HFFc6 (cell line): ENCODE measurements around the gene RNPEPL1. TPM values are rescaled to one million over a fixed set of nuclear protein-coding genes. Genes with fewer than 3 reads are reported as not detected.

Experiments used
- DNase-seq: peaks from one replicate; pipeline ENCODE4 v3.0.0-alpha.2; 2018
- H3K27ac Mint-ChIP-seq: 2 replicates; pipeline ENCODE4 v1.8.0; 2020; ENCODE audit warnings: mild to moderate bottlenecking, mixed read lengths
- H3K27me3 Mint-ChIP-seq: 2 replicates; pipeline ENCODE4 v1.8.0; 2021; ENCODE audit warnings: mild to moderate bottlenecking, moderate library complexity, mixed read lengths; ENCODE audit not compliant: insufficient read depth
- H3K36me3 Mint-ChIP-seq: 2 replicates; pipeline ENCODE4 v1.8.0; 2021; ENCODE audit warnings: low read depth, mixed read lengths
- H3K4me1 Mint-ChIP-seq: 2 replicates; pipeline ENCODE4 v1.8.0; 2020; ENCODE audit warnings: low read depth, mixed read lengths
- H3K4me3 Mint-ChIP-seq: 2 replicates; pipeline ENCODE4 v1.8.0; 2020; ENCODE audit warnings: mild to moderate bottlenecking, moderate library complexity, mixed read lengths
- H3K9me3 Mint-ChIP-seq: 2 replicates; pipeline ENCODE4 v1.8.0; 2020; ENCODE audit warnings: mild to moderate bottlenecking, mixed read lengths
- total RNA-seq, 6 experiments: library from RNA; stranded (reverse); fragmentation: NEBNext Ultra II Directional; extraction: Animal tissue kit (Norgen Biotek cat#: 25700); gene quantifications; 2 replicates in 1 of 6; 3 replicates in 5 of 6; pipeline ENCODE4 v1.2.3, GENCODE V29; 2021
- TF ChIP-seq, protein P1 (sequence below): fragments of 200-600 bp; sonication (generic); IDR thresholded peaks from 2 replicates; pipeline ENCODE4 v1.5.0; 2021; ENCODE audit warnings: antibody characterized with exemption, mild to moderate bottlenecking

Gene RNPEPL1
- total RNA-seq, 6 experiments from 2014 or later, result 36.9 to 48.5 (median 43.3) TPM

DNA sequence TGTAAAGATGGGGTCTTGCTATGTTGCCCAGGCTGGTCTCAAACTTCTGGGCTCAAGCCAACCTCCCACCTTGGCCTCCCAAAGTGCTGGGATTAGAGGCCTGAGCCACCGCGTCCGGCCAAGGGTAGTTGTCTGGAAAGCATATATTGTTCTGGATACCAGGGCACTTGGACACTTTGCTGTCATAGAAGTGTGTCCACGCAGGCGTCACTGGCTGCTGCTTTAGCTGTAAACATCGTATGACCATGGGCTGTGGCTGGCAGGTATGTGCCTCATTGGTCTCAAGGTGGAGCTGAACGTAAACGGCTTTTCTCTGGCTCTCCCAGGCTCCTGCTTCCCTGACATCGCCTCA lies 53.8 kb downstream of the RNPEPL1 start:
- Mint-ChIP-seq H3K4me1 (peaks cover 7% of the 10 kb centered on the region; the same call in 1 of the 2 replicates), H3K27me3 (peaks cover 9% of the 10 kb centered on the region), H3K36me3 (peaks cover 6% of the 10 kb centered on the region; the same call in 1 of the 2 replicates), H3K4me3 (no peak overlapping the region), H3K27ac (no peak overlapping the region), H3K9me3 (peaks cover 10% of the 10 kb centered on the region)
- TF ChIP-seq, protein P1, sequence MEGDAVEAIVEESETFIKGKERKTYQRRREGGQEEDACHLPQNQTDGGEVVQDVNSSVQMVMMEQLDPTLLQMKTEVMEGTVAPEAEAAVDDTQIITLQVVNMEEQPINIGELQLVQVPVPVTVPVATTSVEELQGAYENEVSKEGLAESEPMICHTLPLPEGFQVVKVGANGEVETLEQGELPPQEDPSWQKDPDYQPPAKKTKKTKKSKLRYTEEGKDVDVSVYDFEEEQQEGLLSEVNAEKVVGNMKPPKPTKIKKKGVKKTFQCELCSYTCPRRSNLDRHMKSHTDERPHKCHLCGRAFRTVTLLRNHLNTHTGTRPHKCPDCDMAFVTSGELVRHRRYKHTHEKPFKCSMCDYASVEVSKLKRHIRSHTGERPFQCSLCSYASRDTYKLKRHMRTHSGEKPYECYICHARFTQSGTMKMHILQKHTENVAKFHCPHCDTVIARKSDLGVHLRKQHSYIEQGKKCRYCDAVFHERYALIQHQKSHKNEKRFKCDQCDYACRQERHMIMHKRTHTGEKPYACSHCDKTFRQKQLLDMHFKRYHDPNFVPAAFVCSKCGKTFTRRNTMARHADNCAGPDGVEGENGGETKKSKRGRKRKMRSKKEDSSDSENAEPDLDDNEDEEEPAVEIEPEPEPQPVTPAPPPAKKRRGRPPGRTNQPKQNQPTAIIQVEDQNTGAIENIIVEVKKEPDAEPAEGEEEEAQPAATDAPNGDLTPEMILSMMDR, result no peak
- no peak for DNase-seq

DNA sequence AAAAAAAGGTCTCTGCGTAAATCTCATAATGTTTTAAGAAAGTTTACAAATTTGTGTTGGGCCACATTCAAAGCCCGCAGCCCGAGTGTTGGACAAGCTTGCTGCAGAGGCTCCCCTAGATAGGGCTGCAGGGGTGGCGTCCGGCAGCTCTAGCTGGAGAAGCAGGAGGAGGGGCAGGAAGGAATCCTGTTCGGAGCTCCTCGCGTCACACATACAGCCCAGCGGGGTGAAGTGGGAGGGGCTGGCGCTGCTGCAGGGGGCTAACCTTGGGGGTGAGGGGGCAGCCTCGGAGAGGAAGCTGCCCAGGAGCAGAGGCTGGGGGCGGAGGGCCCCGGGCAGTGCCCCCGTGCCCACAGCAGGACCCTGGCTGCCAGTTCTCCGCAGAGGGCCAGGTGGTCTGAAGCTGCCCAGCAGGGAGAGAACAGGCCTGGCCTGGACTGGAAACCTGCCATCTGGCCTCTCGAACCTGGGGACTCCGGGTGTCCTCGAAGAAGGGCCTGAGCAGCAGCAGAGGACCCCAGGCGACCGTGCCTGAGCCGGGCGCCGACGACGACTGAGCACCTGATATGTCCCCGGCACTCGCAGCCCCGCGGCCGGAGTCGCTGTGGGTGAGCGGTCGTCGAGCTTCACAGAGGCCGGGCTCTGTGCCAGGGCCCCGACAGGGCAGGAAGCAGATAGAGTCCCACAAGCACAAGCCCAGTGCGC lies 54.4 kb downstream of the RNPEPL1 start:
- Mint-ChIP-seq H3K4me1 (peaks cover 7% of the 10 kb centered on the region; the same call in 1 of the 2 replicates), H3K9me3 (peaks cover 6% of the 10 kb centered on the region), H3K27ac (no peak overlapping the region), H3K36me3 (peaks cover 4% of the 10 kb centered on the region; the same call in 1 of the 2 replicates), H3K4me3 (no peak overlapping the region), H3K27me3 (peaks cover 9% of the 10 kb centered on the region)
- TF ChIP-seq, protein P1, result no peak
- no peak for DNase-seq

DNA sequence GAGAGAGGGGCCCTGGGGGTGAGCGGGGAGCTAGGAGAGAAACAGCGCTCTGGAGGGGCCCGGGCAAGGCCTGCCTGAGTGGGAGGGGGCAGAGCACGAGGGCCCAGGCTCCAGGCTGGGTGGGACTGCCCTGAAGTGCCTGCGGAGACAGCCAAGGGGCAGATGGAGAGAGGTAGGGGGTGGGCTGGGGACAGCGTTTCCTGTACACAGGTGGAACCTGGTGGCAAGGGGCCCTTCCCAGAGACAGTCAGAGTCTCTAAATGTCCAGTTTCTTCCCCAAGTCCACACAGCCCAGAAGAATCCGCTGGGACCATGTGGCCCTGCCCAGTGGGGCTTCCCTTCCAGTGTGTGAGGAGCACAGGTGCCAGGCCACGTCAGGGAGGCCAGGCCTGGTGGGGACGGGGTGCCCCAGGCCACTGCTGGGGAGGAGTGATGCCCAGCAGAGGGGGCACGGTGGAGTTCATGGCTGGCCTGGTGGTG lies 55.3 kb downstream of the RNPEPL1 start:
- Mint-ChIP-seq H3K9me3 (0 out of 2 replicates have a peak, but pooled peaks cover 2% of the 10 kb centered on the region), H3K36me3 (no peaks in the 10 kb centered on the region), H3K27ac (no peak overlapping the region), H3K27me3 (peaks cover 9% of the 10 kb centered on the region), H3K4me3 (no peak overlapping the region), H3K4me1 (peaks cover 7% of the 10 kb centered on the region; the same call in 1 of the 2 replicates)
- DNase-seq, result no peak
- TF ChIP-seq, protein P1, result no peak

DNA sequence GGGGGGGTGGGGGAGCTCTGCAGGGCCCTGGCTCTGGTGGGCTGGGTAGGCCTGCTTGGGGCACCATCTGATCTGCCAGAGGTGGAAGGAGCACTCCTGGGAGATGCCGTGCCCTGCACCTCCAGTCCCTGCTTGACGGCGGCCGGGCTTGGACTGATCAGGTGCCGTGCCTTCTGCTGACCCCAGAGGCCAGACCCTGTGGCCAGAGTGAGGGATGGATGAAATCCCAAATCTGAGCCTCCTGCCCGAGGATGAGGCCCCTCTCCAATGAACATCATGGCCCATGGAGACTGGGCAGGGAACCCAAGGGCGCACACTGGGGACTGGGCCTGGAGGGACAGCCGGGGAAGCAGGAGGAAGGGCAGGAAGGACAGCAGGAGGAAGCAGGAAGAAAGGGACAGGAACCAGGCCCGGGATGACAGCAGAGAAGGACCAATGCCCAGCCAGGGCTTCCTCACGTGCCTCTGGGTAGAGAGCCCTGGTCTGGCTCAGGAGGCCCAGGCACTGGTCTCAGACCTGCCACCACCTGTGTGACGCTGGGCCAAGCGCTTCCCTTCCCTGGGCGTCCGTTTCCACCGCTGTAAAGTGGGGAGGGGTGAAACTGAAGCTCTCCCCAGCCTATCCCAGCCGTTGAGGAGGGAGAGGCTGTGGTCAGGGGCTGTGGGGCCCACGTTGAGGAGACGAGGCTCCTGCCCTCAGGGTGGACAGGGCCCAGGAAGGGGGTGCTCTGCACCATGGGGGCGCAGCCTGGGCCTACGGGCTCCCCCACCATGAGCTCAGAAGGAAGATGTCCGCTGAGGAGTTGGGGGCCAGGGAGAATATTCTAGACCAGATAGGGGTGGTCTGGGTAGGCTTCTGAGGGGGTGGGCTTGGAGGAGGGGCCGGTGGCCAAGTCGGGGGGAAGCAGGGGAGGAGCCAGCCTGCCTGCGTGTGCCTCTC lies 56.0 kb downstream of the RNPEPL1 start:
- no peak overlapping the region for H3K4me3 Mint-ChIP-seq
- H3K27me3 Mint-ChIP-seq, result peaks cover 9% of the 10 kb centered on the region
- H3K27ac Mint-ChIP-seq, result peak overlapping the region; percentile 57; the same call in 1 of the 2 replicates
- H3K4me1 Mint-ChIP-seq, result peaks cover 7% of the 10 kb centered on the region; the same call in 1 of the 2 replicates
- no peaks in the 10 kb centered on the region for H3K36me3 Mint-ChIP-seq
- no peak for DNase-seq
- no peaks in the 10 kb centered on the region for H3K9me3 Mint-ChIP-seq
- TF ChIP-seq, protein P1, result no peak

DNA sequence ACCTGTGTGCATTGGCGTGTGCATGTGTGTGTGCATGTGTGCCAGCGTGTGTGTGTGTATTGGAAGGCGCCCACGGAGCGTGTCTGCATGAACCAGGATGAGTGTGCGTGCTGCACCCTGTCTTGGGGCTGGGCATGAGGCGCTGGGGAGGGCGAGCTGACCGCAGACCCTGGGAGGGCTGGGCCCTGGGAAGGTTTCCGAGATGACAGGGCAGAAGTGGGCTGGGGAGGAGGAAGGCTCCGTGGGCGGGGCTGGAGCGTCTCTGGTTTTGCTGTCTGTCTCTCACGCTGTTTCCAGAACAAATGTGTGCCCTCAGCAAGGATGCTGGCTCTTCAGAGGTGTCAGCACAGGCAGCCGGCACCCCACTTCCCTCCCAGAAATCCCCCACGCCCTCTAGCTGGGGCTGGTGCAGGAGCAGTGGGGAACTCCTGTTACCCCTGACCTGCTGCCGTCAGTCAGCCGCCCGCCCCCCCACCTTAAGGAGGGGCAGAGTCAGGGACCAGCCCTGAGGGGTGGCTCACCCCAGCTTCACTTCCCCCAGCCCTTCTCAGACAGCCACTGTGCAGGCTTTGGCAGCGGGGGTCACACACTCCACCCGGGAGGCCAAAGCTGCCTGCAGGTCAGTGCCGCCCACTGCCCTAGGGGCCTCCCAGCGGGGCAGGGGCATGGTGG lies 56.8 kb downstream of the RNPEPL1 start, which contains the start of gene GPR35:
TSS of gene GPR35 (plus strand) at position 531 of the 672 bp plus-strand sequence. CDS start 4,473 bp downstream, outside the sequence.
- TF ChIP-seq, protein P1, result no peak
- H3K36me3 Mint-ChIP-seq, result no peaks in the 10 kb centered on the region
- H3K27ac Mint-ChIP-seq, result peak within 1 kb of the TSS; percentile 57; the same call in 1 of the 2 replicates
- no peaks in the 10 kb centered on the region for H3K9me3 Mint-ChIP-seq
- peaks cover 7% of the 10 kb centered on the region; the same call in 1 of the 2 replicates for H3K4me1 Mint-ChIP-seq
- H3K27me3 Mint-ChIP-seq, result peaks cover 5% of the 10 kb centered on the region
- H3K4me3 Mint-ChIP-seq, result no peak within 1 kb of the TSS
- DNase-seq, result peak; percentile 44
